Fibroblast of lung (primary cell): ENCODE results near the gene PHC2. TPM values are rescaled to one million over a fixed set of nuclear protein-coding genes. Genes with fewer than 3 reads are reported as not detected.

Source experiments
- DNase-seq, 2 donors: peaks; one replicate each; pipeline versions ENCODE4 v3.0.0 to v3.0.0-alpha.2; 2010; ENCODE audit warnings: low read depth in 2 of 2
- H2AFZ ChIP-seq: 2 replicates; pipeline ENCODE4 v1.5.1; 2012; ENCODE audit warnings: low read length, control low read depth, inconsistent platforms
- H3K27ac ChIP-seq: 2 replicates; pipeline ENCODE4 v1.5.1; 2011; ENCODE audit warnings: low read length, control low read depth; ENCODE audit not compliant: insufficient read depth
- H3K27me3 ChIP-seq: 2 replicates; pipeline ENCODE4 v1.5.1; 2011; ENCODE audit warnings: mild to moderate bottlenecking, low read length; ENCODE audit not compliant: control insufficient read depth, insufficient read depth
- H3K36me3 ChIP-seq: 2 replicates; pipeline ENCODE4 v1.5.1; 2011; ENCODE audit warnings: low read length; ENCODE audit not compliant: control insufficient read depth, insufficient read depth
- H3K4me1 ChIP-seq: 2 replicates; pipeline ENCODE4 v1.5.1; 2011; ENCODE audit warnings: low read length; ENCODE audit not compliant: control insufficient read depth, insufficient read depth; ENCODE audit errors: extremely low read depth
- H3K4me2 ChIP-seq: 2 replicates; pipeline ENCODE4 v1.5.1; 2011; ENCODE audit warnings: low read length, control low read depth; ENCODE audit not compliant: insufficient read depth; ENCODE audit errors: extremely low read depth
- H3K4me3 ChIP-seq, 4 experiments: fragments of 200-600 bp in 1 of 4; sonication (generic) in 1 of 4; replicated peaks in 1 of 4; 2 replicates each; pipeline ENCODE4 v1.5.1; 2011 to 2016; ENCODE audit warnings: low read length in 4 of 4, low read depth in 3 of 4, mild to moderate bottlenecking in 3 of 4, control low read depth in 2 of 4, inconsistent platforms in 1 of 4, mixed read lengths in 1 of 4; ENCODE audit not compliant: insufficient read depth in 1 of 4; ENCODE audit errors: control extremely low read depth in 1 of 4
- H3K79me2 ChIP-seq: 2 replicates; pipeline ENCODE4 v1.5.1; 2012; ENCODE audit warnings: mild to moderate bottlenecking, low read length, inconsistent platforms; ENCODE audit not compliant: control insufficient read depth, insufficient read depth
- H3K9ac ChIP-seq: 2 replicates; pipeline ENCODE4 v1.5.1; 2011; ENCODE audit warnings: mild to moderate bottlenecking, low read length, control low read depth; ENCODE audit not compliant: insufficient read depth
- H3K9me3 ChIP-seq: 2 replicates; pipeline ENCODE4 v1.5.1; 2012; ENCODE audit warnings: low read depth, low read length; ENCODE audit not compliant: control insufficient read depth, insufficient read depth
- H4K20me1 ChIP-seq: 2 replicates; pipeline ENCODE4 v1.5.1; 2011; ENCODE audit warnings: low read length; ENCODE audit not compliant: control insufficient read depth, insufficient read depth; ENCODE audit errors: extremely low read depth
- CTCF ChIP-seq, 2 donors: IDR thresholded peaks in 1 of 2; conservative IDR thresholded peaks in 1 of 2; 1 replicate in 1 of 2; 2 replicates in 1 of 2; pipeline ENCODE4 v1.5.1; 2011 to 2012; ENCODE audit warnings: low read length in 2 of 2, control low read depth in 1 of 2, inconsistent platforms in 1 of 2, low read depth in 1 of 2, mild to moderate bottlenecking in 1 of 2
- EZH2 ChIP-seq: IDR thresholded peaks from 2 replicates; pipeline ENCODE4 v1.5.1; 2012; ENCODE audit warnings: low read length, control low read depth, mild to moderate bottlenecking; ENCODE audit errors: missing control alignments
- polyA plus RNA-seq, 2 donors: library from polyadenylated mRNA; depleted of rRNA in 1 of 2; stranded (reverse) in 1 of 2; unstranded in 1 of 2; fragments of >200 nt; gene quantifications; 2 replicates each; pipeline ENCODE4 v1.2.1, GENCODE V29; 2011 to 2012; ENCODE audit warnings: missing spikeins in 1 of 2
- total RNA-seq: library from RNA; depleted of rRNA; stranded (reverse); fragments of >200 nt; gene quantifications from 2 replicates; pipeline ENCODE4 v1.2.1, GENCODE V29; 2014

Gene PHC2
- total and polyA plus RNA-seq, 2 donors (not counting 1 experiment from before 2014, with no cell fraction given), result 62.6 to 75.8 TPM

- H3K9me3 ChIP-seq, result no peaks in the 10 kb centered on the region
- no peaks in the 10 kb centered on the region for H3K27me3 ChIP-seq
- H4K20me1 ChIP-seq, result no peaks in the 10 kb centered on the region
- H3K79me2 ChIP-seq, result no peaks in the 10 kb centered on the region
- H3K27ac ChIP-seq, result no peak overlapping the region
- H2AFZ ChIP-seq, result no peak overlapping the region
- H3K4me2 ChIP-seq, result no peak overlapping the region
- H3K9ac ChIP-seq, result no peak overlapping the region
- DNase-seq, result no peak
- TF ChIP-seq CTCF (conservative IDR thresholded peaks at IDR 0.05 in 1 of 2, IDR thresholded peaks at IDR 0.05 in 1 of 2; ENCODE audit: low read depth in 1 of 2, low read length in 2 of 2) (no peak), EZH2 (no peak)
- H3K4me1 ChIP-seq, result peaks cover 2% of the 10 kb centered on the region
- no peaks in the 10 kb centered on the region for H3K36me3 ChIP-seq
- H3K4me3 ChIP-seq, result no peak overlapping the region
Measured at GRCh38 chr1:33407352-33408092, 23.4 kb downstream of the PHC2 start.

- no peak overlapping the region for H3K4me3 ChIP-seq
- no peak overlapping the region for H2AFZ ChIP-seq
- peaks cover 3% of the 10 kb centered on the region for H3K4me1 ChIP-seq
- H3K9me3 ChIP-seq, result no peaks in the 10 kb centered on the region
- no peak overlapping the region for H3K9ac ChIP-seq
- H3K27me3 ChIP-seq, result no peaks in the 10 kb centered on the region
- no peaks in the 10 kb centered on the region for H3K79me2 ChIP-seq
- H4K20me1 ChIP-seq, result no peaks in the 10 kb centered on the region
- no peak for TF ChIP-seq CTCF (conservative IDR thresholded peaks at IDR 0.05 in 1 of 2, IDR thresholded peaks at IDR 0.05 in 1 of 2; ENCODE audit: low read depth in 1 of 2, low read length in 2 of 2)
- TF ChIP-seq EZH2, result no peak
- no peaks in the 10 kb centered on the region for H3K36me3 ChIP-seq
- H3K27ac ChIP-seq, result no peak overlapping the region
- H3K4me2 ChIP-seq, result no peak overlapping the region
- DNase-seq, result no peak
Measured at GRCh38 chr1:33402206-33402605, 28.7 kb downstream of the PHC2 start.

DNA sequence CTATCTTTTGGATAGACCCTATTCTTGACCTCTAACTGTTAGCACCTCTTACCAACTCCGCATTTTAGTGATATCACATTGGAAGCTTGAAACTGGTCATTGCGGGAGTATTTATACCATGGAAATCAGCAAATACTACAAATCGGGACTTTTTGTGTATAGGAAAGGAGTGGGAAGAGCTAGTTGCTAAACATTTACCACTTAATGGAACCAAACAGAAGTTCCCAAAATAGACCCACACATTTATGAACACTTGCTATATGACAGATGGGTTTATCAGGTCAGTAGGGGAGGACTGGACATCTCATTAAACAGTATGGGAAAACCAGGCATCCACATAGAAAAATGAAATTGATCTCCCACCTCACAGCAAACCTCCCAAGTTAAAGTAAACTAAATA, 29.4 kb downstream of the PHC2 start:
- no peak overlapping the region for H3K4me2 ChIP-seq
- no peak overlapping the region for H3K4me3 ChIP-seq
- no peak overlapping the region for H2AFZ ChIP-seq
- H3K79me2 ChIP-seq, result no peaks in the 10 kb centered on the region
- no peaks in the 10 kb centered on the region for H3K27me3 ChIP-seq
- TF ChIP-seq EZH2, result no peak
- no peak for TF ChIP-seq CTCF (conservative IDR thresholded peaks at IDR 0.05 in 1 of 2, IDR thresholded peaks at IDR 0.05 in 1 of 2; ENCODE audit: low read depth in 1 of 2, low read length in 2 of 2)
- no peak overlapping the region for H3K9ac ChIP-seq
- no peaks in the 10 kb centered on the region for H4K20me1 ChIP-seq
- no peaks in the 10 kb centered on the region for H3K36me3 ChIP-seq
- H3K9me3 ChIP-seq, result no peaks in the 10 kb centered on the region
- DNase-seq, result no peak
- peaks cover 3% of the 10 kb centered on the region for H3K4me1 ChIP-seq
- no peak overlapping the region for H3K27ac ChIP-seq
